A204.1 (cell line): ENCODE measurements around the gene CACNA2D1.
"Not testable (repeated sequence)": the region's sequence is repeated elsewhere in the genome, so short reads cannot be mapped to it uniquely, and the experiment has no call there.

Source experiments
- FAIRE-seq: peaks from 2 replicates; lab custom pipeline; 2012; peaks lifted over from hg19 to GRCh38; lab: Jason Lieb, UNC

Gene CACNA2D1

DNA sequence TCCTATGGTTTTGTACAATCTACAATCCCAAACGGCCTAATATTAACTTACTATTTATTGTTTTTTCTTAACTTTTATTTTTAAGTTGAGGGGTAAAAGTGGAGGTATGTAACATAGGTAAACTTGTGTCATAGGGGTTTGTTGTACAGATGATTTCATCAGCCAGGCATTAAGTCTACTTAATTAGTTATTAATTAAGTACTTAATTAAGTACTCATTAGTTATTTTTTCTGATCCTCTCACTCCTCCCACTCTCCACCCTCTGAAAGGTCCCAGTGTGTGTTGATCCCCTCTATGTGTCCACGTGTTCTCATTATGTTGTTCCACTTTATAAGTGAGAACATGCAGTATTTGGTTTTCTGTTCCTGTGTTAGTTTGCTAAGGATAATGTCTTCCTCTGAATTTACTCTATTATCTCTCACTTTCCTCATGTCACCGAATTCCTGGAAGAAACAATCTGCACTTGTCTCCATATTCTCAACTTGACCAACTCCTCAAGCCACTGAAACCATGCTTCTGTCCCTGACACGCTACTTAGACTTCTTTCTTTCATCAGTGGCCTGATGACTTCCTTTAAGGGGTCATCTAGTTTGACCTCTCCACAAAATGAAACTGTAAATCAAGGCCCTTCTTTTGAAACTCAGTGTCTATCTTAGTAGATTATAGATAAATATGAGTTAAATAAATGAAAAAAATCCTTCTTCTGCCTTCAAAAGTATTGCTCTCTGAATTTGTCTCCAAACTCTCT is 9.1 kb downstream of the CACNA2D1 start:
- no peak for FAIRE-seq

DNA sequence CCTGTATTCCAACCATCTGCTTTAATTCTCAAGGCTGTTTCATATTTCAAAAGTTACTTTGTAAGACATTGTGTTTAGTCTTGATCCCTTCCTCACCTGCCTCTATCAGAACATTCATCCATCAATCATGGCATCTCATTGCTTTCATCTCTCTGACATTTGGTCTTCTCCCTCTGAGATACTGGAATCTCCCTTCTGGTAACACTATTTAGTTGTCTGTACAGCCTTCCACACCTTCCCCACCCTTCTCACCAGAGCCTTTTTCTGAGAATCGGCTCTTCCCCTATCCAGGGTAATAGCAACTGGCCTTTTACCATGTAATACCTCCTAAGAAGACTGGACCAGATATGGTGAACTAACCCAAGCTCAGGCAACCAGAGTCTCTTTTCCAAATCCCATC is 10.1 kb downstream of the CACNA2D1 start:
- FAIRE-seq, result no peak

DNA sequence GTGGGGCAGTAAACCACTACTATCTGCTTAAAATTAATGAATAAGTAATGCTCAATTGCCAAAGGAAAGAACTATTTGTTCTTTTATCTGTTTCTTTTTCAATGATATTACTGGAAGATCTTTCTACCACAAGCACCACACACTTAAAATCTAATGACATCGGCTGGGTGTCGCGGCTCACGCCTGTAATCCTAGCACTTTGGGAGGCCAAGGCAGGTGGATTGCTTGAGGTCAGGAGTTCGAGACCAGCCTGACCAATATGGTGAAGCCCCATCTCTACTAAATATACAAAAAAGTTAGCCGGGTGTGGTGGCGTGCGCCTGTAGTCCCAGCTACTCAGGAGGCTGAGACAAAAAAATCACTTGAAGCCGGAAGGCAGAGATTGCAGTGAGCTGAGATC is 10.8 kb downstream of the CACNA2D1 start:
- FAIRE-seq, result not testable (repeated sequence)

DNA sequence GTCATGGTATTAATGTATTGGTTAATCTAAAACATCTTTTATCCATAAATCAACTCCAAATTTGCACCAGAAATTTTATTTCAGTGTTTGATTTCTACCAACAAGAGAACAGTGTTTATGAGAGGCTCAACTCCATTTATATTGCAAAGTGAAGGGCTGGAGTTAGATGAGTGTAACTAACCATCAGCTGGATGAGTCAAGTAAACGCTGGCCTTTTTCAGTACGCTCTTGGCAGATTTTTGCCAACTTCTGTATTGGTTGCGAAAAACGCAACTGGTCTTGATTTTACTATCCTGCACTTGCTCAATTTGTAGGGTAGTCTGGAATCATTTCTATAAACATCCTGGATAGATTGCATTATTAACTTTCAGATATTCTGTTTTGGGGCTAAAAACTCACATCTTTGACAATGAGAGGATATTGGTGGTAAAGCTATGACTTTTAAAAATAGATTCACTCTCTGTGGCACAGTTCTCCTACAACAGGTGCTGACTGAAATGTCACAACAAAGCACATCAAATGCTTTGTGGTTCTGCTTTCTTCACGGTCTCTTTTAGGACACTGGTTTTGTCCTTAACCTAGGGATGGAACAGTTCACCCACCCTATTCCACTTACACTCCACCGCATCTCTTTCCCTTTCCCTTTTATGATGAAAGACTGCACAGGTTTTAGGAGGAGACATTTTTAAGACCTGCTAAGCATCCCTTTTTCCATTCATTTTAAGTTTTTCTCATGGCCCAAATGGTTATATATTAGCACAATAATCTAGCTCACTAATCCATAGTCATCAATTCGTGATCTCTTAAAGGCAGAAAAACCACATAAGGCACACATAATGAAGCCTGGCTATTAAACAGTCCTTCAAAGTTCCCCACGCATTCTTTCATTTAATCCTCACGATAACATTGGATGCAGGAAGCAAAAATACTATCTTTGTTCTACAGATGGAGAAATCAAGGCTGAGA is 12.8 kb downstream of the CACNA2D1 start:
- FAIRE-seq, result no peak

DNA sequence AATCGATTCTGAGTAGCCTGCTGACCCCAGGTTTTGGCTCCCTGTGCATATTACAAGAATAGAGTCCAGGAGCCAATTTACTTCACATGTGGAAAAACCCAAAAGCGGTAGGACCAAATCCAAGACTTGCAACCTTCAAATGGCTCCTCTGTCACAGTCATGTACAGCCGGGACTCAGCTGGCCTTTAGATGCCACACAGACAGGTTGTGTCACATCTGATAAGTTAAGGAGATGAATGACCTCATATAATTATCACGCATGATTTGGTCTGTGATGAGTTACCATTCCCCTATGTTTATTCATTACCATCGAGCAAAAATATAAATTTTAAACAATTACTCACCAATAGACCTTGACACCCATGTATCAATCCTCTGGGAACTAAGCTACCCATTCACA is 14.2 kb downstream of the CACNA2D1 start:
- no peak for FAIRE-seq

DNA sequence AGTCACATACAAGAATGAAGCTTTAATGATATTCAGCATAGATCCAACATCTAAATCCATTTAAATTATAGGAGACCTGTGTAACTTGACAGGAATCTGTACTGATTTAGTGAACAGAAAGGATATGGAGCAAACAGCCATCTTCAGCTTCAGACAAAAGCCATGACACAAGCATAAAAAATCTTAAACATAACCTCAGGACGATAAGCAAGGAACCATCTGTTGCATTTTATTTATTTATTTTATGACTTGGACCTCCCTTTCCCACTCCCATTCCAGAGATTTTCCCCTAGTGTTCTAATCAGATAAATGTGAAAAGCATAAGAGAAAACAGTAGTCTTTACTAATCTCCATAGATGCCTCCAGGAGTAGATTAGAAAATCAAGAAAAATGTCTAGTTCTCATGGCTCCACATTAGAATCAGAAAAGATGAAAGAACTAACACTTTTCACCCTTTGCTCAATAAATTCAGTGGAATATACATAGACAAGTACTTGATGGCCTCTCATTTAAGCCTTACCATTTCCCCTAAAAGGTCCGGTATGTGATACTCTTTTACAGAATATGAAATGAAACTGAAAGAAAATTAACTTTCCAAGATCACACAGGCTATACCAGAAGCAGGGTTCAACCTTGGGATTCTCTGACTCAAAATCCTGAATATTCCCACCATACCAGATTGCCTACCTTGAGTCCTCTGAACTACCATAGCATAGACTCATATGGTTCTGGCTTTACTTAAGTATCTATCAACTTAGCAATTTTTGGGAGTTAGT is 15.2 kb downstream of the CACNA2D1 start:
- FAIRE-seq, result no peak

DNA sequence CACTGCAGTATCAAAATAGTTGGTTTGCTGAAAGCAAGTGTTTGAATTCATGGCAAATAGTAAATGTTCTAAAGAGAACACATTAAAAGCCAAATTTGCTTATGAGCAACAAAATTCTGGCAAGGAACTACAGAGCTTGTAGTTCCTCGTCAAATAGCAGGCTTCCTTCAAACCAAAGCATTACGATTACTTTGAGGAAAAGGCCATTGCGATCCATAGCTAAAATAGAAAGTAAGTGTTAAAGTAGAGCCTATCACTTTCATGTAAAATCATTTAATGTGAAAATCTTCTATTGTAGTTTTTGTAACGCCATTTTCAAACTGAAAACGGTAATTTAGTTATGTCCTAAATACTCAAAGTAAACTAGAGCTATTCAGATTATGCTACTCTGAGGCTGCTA is 20.1 kb downstream of the CACNA2D1 start:
- FAIRE-seq, result no peak

DNA sequence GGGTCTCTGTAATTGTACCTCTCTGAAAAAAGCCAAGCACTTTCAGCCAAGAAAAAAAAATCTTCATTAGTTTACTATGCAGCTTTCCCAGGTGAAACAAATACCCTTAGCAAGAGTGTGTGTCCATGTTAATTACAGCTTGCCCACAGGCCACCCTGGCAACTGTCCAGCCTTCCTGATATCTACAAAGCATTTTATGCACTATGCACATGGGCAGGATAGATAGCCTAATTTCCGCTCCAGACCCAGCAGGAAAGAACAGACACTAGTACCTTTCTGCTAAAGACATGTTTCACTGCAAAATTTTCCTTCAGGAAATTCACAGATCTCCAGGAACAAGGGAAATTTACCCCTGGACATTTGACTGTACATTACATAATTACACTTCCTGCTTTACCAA is 24.4 kb downstream of the CACNA2D1 start:
- no peak for FAIRE-seq

DNA sequence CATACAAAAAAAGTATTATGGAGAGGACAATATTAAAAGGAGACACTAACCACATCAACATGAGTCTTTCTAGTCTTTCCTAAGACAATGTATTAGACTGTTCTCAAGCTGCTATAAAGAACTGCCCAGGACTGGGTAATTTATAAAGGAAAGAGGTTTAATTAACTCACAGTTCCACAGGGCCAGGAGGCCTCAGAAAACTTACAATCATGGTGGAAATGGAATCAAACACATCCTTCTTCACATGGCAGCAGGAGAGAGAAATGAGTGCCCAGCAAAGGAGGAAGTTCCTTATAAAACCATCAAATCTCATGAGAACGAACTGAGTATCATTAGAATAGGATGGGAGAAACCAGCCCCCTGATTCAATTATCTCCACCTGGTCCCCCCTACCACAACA is 25.7 kb downstream of the CACNA2D1 start:
- no peak for FAIRE-seq

DNA sequence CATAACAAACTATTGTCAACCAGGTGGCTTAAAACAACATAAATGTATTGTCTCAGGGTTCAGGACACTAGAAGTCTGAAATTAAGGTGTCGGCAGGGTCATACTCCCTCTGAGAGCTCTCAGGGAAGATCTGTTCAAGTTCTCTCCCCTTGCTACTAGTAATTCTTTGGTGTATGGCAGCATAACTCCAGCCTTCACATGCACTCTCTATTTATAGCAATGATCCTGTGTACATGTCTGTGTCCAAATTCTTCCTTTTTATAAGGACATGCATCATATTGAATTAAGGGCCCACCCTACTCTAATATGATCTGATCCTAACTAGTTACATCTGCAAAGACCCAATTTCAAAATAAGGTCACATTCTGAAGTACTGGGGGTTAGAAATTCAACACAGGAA is 27.2 kb downstream of the CACNA2D1 start:
- no peak for FAIRE-seq

DNA sequence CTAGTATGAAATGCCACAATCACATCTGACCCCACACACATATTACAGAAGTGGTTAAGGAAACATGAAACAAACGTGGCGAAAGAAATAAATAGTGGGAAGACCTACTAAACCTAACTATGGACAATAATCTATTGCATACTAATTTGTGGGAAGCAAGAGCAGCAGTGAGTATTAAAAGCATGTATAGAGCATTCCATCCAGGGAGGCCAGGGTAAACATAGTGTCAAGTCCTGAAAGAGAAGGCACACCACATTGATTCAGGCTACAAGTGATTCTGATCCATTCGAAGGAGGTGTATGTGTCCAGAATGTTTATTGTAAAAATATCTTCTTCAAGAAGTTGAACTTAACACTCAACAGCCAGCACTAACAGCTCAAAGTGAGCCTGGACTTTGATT is 29.2 kb downstream of the CACNA2D1 start:
- no peak for FAIRE-seq

DNA sequence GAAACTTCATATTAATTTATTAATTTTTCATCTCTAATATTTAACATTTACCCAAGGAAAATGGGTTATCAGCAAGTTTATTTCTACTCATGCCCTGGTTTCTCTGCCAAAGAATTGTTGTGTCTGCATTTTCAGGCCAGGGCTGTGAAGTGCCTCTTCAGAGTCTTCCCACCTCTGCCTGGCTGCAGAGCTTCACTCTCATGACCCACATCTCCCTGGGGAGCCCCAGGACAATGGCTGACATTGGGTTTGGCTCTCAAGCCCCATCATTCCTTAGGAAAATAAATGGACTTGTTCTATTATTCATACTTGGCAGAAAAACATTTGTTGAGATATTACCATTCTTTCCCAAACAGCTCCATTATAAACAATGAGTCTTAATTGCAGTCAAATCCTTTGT is 30.3 kb downstream of the CACNA2D1 start:
- no peak for FAIRE-seq

DNA sequence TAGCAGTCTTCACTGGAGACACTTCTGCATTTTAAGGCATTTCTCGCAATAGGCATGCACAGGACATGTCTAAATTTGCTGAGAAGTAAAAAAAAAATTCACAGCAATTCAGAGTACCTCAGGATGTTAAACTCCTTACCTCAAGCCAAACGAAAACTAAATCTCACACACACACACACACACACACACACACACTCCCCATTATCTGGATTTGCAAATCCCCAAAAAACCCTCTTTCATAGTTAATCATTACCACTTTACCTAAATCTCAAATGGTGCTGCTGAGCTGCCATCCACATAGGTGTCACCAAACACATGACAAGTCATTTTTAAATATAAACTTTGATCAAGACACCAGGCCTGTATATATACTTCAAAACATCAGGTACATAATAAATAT is 31.8 kb downstream of the CACNA2D1 start:
- FAIRE-seq, result no peak

DNA sequence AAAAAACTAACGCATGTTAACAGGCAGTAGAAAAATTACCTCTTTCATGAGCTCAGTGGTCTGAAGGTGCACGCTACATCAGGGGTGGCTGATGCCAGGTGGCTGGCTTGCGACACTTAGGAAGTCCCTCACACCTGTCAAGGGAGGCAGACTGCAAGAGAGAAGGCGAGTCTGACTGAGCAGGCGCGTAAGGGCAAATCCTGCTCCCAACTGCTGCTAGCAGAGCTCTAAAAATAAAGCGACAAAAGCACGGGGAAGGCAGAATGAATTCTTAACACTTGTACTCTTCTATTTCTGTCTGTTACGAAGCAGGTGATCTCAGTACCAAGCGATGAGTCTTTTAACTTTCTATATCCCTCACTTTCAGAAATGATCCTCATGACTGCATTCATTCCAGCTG is 33.1 kb downstream of the CACNA2D1 start:
- no peak for FAIRE-seq

DNA sequence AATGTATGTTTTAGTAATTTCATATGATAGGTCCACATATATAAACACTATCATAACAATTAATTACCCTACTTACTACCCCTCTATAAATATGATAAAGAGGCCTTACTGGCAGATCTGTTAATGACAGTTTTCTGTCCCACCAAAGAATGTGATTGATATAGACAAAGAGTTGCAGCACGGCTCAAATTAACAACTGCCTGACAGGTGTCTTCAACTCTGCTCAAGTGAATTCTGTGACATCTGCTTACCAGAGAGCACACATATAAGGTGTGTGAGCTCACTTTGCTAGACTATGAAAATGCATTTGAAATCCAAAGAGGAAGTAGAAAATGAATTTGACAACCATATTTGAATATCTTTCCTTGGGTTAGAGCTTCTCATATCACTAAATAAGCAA is 36.6 kb downstream of the CACNA2D1 start:
- FAIRE-seq, result no peak

DNA sequence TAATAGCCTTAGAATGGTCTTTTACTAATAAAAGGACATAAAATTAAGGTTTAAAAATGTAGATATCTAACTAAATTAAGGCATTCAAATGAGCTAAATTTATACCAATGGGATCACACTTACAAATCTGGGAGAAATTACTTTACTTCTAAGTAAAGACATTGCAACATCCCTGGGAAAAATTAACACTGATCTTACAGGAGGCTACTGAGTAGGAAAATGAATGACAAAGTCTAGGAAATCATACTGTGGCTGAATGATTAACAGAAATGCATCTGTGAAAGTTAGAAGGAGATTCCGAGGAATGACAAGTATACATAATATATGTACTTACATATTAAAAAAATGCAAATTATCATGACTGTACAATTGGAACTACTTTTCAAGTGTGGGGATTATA is 38.3 kb downstream of the CACNA2D1 start:
- FAIRE-seq, result no peak

DNA sequence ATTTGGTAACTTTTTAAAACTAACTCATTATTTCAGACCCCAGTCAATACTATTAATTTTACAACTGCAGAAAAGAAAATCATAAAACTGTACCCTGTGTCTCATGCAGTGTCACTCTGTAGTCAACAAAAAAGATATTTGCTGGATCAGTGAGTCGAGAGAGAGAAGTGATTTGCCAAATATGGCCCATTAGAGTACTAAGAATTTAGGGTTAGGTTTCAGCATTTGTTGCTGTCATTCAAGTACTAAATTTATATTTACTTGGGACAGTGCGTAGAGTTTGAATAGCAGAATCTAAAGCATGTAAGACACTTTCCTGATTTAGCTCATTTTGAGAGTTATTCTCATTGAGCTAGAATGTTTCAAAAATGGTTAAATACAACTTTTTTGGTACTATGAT is 38.9 kb downstream of the CACNA2D1 start:
- FAIRE-seq, result no peak

DNA sequence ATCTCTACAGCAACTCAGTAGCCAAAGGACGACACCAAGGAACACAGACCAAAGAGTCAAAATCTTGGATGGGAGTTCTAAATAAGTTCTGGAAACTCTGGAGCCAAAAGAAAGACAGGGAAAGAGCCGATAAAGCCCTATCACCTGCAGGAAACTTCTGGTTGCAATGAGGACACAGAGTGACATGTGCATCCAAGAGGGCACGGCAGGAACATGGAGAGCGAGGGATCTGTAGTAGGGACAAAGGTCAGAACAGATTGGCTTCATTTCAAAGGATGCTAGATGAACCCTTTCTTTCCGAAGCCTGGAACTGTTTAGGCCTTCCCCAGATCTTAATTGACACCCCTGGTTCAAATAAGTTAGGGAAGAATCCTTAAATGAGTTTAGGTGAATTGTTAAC is 39.5 kb downstream of the CACNA2D1 start:
- no peak for FAIRE-seq

DNA sequence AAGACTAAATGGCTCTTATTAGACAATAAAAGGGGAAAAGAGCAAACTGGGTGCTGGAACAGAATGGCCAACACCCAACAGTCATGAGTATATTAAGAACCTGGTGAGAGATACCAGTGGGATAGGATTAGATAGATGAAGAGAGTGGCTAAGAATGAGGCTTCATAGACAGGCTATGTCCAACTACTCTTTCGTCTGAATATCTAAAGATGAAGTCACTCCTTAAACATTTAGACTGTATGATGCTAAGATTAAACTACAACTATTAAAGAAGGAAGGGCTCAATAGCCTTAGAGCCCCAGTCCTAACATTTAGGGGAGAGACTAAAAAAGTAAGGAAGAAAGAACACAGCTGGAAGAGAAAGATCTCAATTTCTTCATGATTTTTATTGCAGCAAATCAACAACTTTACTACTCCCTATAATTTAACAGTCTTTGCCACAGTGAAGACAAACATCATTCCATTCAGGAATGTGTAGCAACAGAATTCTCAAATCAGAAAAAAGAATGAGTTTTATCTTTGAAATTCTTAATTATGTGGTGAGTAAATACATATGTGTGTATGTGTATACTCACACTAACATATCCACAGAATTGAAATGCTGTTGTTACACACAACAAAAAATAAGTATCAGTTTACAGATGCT is 45.6 kb downstream of the CACNA2D1 start:
- FAIRE-seq, result no peak

DNA sequence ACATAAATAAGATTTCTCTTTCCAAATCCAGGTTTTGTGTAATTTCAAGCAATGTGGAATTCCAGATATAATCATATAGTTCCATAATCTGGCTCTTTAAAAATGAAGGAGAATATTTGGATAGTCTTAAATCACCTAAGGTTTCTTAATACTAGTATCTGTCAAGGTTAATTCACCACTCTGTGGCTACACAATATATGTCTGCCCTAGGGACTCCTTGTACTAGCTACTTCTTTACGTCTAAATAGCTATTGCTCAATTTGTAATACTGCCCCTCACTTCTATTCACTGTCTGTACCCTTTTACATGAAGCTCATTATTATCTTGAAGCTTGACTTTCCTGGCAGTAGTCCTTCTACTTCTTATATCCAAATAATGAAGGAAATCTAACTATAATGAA is 47.2 kb downstream of the CACNA2D1 start:
- FAIRE-seq, result no peak

DNA sequence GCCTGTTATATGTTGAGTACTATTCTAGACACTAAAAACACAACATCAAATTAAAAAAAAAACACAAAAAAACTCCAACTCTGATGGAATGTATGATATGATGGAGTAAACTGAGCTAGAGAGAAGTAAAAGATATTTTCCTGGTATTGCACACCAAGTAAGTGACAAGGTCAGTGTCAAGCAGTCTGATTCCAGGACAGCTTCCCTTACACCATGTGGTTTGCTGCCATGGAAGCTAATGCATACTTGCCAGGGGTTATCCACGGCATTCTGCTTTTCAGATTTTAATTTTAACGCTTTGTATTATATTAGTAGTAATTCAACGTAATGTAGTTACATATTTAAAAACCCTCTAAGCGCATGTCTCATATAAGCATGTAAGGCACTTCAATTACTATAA is 48.4 kb downstream of the CACNA2D1 start:
- FAIRE-seq, result no peak

DNA sequence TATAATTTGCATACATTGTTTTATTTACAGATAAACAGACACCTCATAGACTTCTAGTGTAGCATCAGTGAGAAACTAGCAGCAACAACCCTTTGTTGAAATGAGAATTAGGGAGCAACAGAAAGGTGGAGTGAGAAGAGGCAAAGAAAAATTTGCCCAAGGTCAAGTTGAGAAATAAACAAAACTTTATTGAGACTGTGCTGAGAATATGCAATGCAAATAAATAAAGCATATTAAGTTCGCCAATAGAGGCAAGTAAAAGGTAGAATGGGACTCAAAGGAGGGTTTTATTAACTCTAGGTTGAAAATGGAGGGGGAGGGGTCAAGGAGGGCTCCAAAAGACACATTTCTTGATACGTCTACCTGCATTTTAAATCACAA is 49.7 kb downstream of the CACNA2D1 start:
- FAIRE-seq, result no peak
